Measurements from ENCODE around the gene SYT8.
"Not testable (repeated sequence)": the region's sequence is repeated elsewhere in the genome, so short reads cannot be mapped to it uniquely, and the experiment has no call there.

Gene SYT8

GRCh38 chr11:1834779-1835670 is at the start of gene SYT8:
SYT8 (plus strand) TSS chr11:1834990; CDS start chr11:1835106, 116 bp downstream.
- H3K4me3 Mint-ChIP-seq, result no peak within 1 kb of the TSS
- H3K27ac Mint-ChIP-seq, result no peak within 1 kb of the TSS

GRCh38 chr11:1785749-1786413 is 48.9 kb upstream of the SYT8 start:
- H3K27me3 Mint-ChIP-seq, result no peaks in the 10 kb centered on the region
- no peak overlapping the region for H3K27ac Mint-ChIP-seq
- no peaks in the 10 kb centered on the region for H3K36me3 Mint-ChIP-seq
- H3K9me3 Mint-ChIP-seq (ENCODE audit: low read depth), result no peaks in the 10 kb centered on the region
- no peaks in the 10 kb centered on the region for H3K4me1 Mint-ChIP-seq (ENCODE audit: low read depth)
- no peak overlapping the region for H3K4me3 Mint-ChIP-seq

More at GRCh38 chr11:1834779-1835670, at the start of gene SYT8:
- Mint-ChIP-seq H3K4me1 (ENCODE audit: low read depth) (peaks cover 3% of the 10 kb centered on the region), H3K36me3 (no peaks in the 10 kb centered on the region), H3K9me3 (ENCODE audit: low read depth) (no peaks in the 10 kb centered on the region), H3K27me3 (peaks cover 2% of the 10 kb centered on the region)

GRCh38 chr11:1786466-1786865 is 48.3 kb upstream of the SYT8 start:
- Mint-ChIP-seq H3K27ac (no peak overlapping the region), H3K4me3 (no peak overlapping the region), H3K9me3 (ENCODE audit: low read depth) (no peaks in the 10 kb centered on the region), H3K36me3 (no peaks in the 10 kb centered on the region), H3K27me3 (no peaks in the 10 kb centered on the region), H3K4me1 (ENCODE audit: low read depth) (no peaks in the 10 kb centered on the region)

- H3K4me3 Mint-ChIP-seq, result no peak overlapping the region
- H3K27ac Mint-ChIP-seq, result no peak overlapping the region
- no peaks in the 10 kb centered on the region for H3K36me3 Mint-ChIP-seq
- peaks cover 8% of the 10 kb centered on the region for H3K4me1 Mint-ChIP-seq (ENCODE audit: low read depth)
- no peaks in the 10 kb centered on the region for H3K27me3 Mint-ChIP-seq
- no peaks in the 10 kb centered on the region for H3K9me3 Mint-ChIP-seq (ENCODE audit: low read depth)
Observed at GRCh38 chr11:1791912-1792311, 42.9 kb upstream of the SYT8 start.

GRCh38 chr11:1792461-1792860 is 42.3 kb upstream of the SYT8 start:
- Mint-ChIP-seq H3K27ac (peak overlapping the region; percentile 84), H3K4me3 (peak overlapping the region; percentile 83), H3K27me3 (no peaks in the 10 kb centered on the region), H3K36me3 (no peaks in the 10 kb centered on the region), H3K4me1 (ENCODE audit: low read depth) (peaks cover 8% of the 10 kb centered on the region), H3K9me3 (ENCODE audit: low read depth) (no peaks in the 10 kb centered on the region)

- Mint-ChIP-seq H3K36me3 (no peaks in the 10 kb centered on the region), H3K27ac (no peak overlapping the region), H3K4me3 (peak overlapping the region; percentile 83), H3K4me1 (ENCODE audit: low read depth) (peaks cover 8% of the 10 kb centered on the region), H3K9me3 (ENCODE audit: low read depth) (no peaks in the 10 kb centered on the region), H3K27me3 (no peaks in the 10 kb centered on the region)
Observed at GRCh38 chr11:1793081-1793480, 41.7 kb upstream of the SYT8 start.

- H3K4me3 Mint-ChIP-seq, result no peak overlapping the region
- no peak overlapping the region for H3K27ac Mint-ChIP-seq
- H3K36me3 Mint-ChIP-seq, result no peaks in the 10 kb centered on the region
- H3K4me1 Mint-ChIP-seq (ENCODE audit: low read depth), result peaks cover 8% of the 10 kb centered on the region
- H3K9me3 Mint-ChIP-seq (ENCODE audit: low read depth), result no peaks in the 10 kb centered on the region
- H3K27me3 Mint-ChIP-seq, result peaks cover 2% of the 10 kb centered on the region
Observed at GRCh38 chr11:1796413-1797011, 38.3 kb upstream of the SYT8 start.

- Mint-ChIP-seq H3K4me3 (no peak overlapping the region), H3K27ac (no peak overlapping the region), H3K9me3 (ENCODE audit: low read depth) (no peaks in the 10 kb centered on the region), H3K27me3 (peaks cover 2% of the 10 kb centered on the region), H3K36me3 (no peaks in the 10 kb centered on the region), H3K4me1 (ENCODE audit: low read depth) (peaks cover 6% of the 10 kb centered on the region)
Observed at GRCh38 chr11:1797391-1798125, 37.2 kb upstream of the SYT8 start.

- no peaks in the 10 kb centered on the region for H3K36me3 Mint-ChIP-seq
- H3K4me3 Mint-ChIP-seq, result no peak overlapping the region
- H3K4me1 Mint-ChIP-seq (ENCODE audit: low read depth), result no peaks in the 10 kb centered on the region
- no peak overlapping the region for H3K27ac Mint-ChIP-seq
- H3K9me3 Mint-ChIP-seq (ENCODE audit: low read depth), result no peaks in the 10 kb centered on the region
- peaks cover 5% of the 10 kb centered on the region for H3K27me3 Mint-ChIP-seq
Observed at GRCh38 chr11:1803246-1803645, 31.5 kb upstream of the SYT8 start.

GRCh38 chr11:1803835-1804519 is 30.8 kb upstream of the SYT8 start:
- not testable (repeated sequence) for H3K27me3 Mint-ChIP-seq; H3K4me3 Mint-ChIP-seq; H3K36me3 Mint-ChIP-seq; H3K9me3 Mint-ChIP-seq (ENCODE audit: low read depth); H3K27ac Mint-ChIP-seq; H3K4me1 Mint-ChIP-seq (ENCODE audit: low read depth)

GRCh38 chr11:1805525-1805924 is 29.3 kb upstream of the SYT8 start:
- Mint-ChIP-seq H3K4me3 (no peak overlapping the region), H3K36me3 (no peaks in the 10 kb centered on the region), H3K4me1 (ENCODE audit: low read depth) (no peaks in the 10 kb centered on the region), H3K27me3 (peaks cover 5% of the 10 kb centered on the region), H3K27ac (no peak overlapping the region), H3K9me3 (ENCODE audit: low read depth) (no peaks in the 10 kb centered on the region)

GRCh38 chr11:1807264-1807995 is 27.4 kb upstream of the SYT8 start:
- Mint-ChIP-seq H3K4me1 (ENCODE audit: low read depth) (no peaks in the 10 kb centered on the region), H3K36me3 (no peaks in the 10 kb centered on the region), H3K27ac (no peak overlapping the region), H3K4me3 (no peak overlapping the region), H3K27me3 (peaks cover 2% of the 10 kb centered on the region), H3K9me3 (ENCODE audit: low read depth) (no peaks in the 10 kb centered on the region)

GRCh38 chr11:1810761-1811160 is 24.0 kb upstream of the SYT8 start:
- Mint-ChIP-seq H3K4me1 (ENCODE audit: low read depth) (no peaks in the 10 kb centered on the region), H3K27ac (no peak overlapping the region), H3K4me3 (no peak overlapping the region), H3K27me3 (no peaks in the 10 kb centered on the region), H3K9me3 (ENCODE audit: low read depth) (no peaks in the 10 kb centered on the region), H3K36me3 (no peaks in the 10 kb centered on the region)

- no peak overlapping the region for H3K4me3 Mint-ChIP-seq
- H3K27me3 Mint-ChIP-seq, result no peaks in the 10 kb centered on the region
- no peaks in the 10 kb centered on the region for H3K9me3 Mint-ChIP-seq (ENCODE audit: low read depth)
- no peaks in the 10 kb centered on the region for H3K36me3 Mint-ChIP-seq
- H3K27ac Mint-ChIP-seq, result no peak overlapping the region
- no peaks in the 10 kb centered on the region for H3K4me1 Mint-ChIP-seq (ENCODE audit: low read depth)
Observed at GRCh38 chr11:1812274-1812673, 22.5 kb upstream of the SYT8 start.

All from activated naive CD8-positive, alpha-beta T cell (primary cell).